AG09319 (cell line): ENCODE data around the gene CAPZA3.
"Not testable (repeated sequence)": the region's sequence is repeated elsewhere in the genome, so short reads cannot be mapped to it uniquely, and the experiment has no call there.

Source experiments
- DNase-seq: peaks from one replicate; pipeline ENCODE4 v3.0.0-alpha.2; 2010; ENCODE audit warnings: low read depth; ENCODE audit errors: extremely low read depth
- TF ChIP-seq, protein P1 (sequence below): IDR thresholded peaks from 2 replicates; pipeline ENCODE4 v1.5.1; 2011; ENCODE audit warnings: low read depth, mild to moderate bottlenecking, inconsistent platforms, low read length, moderate library complexity

CAPZA3 gene

DNA sequence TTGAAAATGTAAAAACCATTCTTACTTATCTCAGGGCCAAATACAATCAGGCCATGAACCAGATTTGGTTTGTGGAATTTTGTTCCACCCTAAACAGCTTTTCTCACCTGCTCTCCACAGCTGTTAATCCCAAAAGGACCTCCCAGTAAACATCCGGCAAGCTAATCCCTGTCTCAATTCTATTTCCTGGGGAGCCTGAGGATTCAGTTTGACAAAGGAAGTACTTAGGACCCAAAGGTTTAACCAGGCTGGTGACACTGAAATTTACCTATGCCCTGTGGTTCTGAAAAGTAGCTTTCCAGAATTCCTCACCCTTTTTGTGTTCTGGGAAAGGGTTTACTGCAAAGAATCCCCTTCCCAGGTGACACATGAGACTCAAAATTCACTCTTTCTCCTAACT lies 15.0 kb downstream of the CAPZA3 start:
- DNase-seq = no peak
- TF ChIP-seq, protein P1, sequence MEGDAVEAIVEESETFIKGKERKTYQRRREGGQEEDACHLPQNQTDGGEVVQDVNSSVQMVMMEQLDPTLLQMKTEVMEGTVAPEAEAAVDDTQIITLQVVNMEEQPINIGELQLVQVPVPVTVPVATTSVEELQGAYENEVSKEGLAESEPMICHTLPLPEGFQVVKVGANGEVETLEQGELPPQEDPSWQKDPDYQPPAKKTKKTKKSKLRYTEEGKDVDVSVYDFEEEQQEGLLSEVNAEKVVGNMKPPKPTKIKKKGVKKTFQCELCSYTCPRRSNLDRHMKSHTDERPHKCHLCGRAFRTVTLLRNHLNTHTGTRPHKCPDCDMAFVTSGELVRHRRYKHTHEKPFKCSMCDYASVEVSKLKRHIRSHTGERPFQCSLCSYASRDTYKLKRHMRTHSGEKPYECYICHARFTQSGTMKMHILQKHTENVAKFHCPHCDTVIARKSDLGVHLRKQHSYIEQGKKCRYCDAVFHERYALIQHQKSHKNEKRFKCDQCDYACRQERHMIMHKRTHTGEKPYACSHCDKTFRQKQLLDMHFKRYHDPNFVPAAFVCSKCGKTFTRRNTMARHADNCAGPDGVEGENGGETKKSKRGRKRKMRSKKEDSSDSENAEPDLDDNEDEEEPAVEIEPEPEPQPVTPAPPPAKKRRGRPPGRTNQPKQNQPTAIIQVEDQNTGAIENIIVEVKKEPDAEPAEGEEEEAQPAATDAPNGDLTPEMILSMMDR = no peak

DNA sequence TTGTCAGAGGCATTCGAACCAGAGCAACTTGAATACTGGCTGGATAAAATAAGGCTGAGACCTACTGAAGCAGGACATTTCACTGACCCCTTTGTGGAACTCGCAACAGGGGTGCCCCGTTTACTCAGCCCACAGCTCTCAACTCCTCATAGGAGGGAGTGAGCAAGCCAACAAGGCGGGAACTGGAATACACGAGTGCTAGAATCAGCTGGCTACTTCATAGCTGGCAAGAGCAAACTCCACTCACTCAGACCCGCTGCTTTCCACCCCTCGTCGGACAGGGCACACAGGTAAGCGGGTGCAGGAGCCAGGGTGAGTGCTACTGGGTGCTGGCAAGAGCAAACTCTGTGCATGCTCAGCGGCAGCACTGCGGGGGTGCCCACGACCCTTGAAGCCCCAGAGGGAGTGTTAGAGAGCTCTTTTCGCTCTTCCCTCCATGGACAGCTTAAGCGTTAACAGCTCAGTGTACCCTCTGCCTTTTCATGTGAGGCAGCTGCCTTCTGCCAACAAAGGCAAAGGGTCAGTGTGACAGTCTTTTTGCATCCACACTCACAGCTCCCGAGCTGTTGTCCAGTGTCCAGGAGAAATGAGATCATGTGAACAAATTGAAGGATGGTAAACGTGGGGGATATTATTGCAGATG lies 15.7 kb downstream of the CAPZA3 start:
- no peak for DNase-seq
- TF ChIP-seq, protein P1 = no peak

DNA sequence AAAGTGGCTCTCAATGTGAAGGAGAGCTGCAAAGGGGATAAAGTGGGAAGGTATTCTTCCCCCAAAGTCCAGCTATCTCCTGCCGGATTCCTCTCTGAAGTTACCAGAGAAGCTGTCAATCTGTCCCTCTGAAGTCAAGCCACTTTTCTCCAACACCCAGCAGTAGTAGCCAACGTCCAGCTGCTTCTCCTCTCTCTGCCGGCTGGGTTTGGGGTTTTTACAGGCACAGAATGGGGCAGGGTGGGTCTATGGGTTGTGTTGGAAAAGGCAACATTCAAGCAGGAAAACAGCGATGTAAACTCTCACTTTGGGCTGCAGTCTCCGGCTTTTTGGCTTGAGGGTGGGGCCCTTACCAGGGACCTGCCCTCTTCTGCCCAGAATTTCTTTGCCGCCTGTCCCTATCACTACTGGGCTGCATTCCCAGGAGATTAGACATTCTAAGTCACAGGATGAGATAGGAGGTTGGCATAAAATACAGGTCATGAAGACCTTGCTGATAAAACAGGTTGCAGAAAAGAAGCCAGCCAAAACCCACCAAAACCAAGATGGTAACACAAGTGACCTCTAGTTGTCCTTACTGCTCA lies 16.3 kb downstream of the CAPZA3 start:
- DNase-seq = no peak
- TF ChIP-seq, protein P1 = no peak

DNA sequence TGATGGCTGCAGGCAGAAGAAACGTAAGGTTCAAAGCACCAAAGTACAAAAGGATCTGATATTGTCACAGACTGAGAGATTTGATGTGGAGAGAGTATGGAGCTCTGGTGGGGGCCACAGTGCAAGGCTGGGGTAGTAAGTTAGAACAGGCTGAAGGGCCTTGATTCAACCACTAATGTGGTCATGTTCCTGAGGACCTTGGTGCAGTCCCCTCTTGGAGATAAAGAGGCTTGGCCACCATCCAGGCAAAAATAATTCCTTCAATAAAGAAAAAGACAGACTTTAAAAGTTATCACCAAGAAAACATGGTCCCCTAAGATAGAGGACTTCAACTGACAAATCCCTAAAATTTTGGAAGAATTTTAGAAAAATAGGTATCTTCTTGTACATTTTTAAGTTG lies 17.4 kb downstream of the CAPZA3 start:
- TF ChIP-seq, protein P1 = no peak
- DNase-seq = no peak

DNA sequence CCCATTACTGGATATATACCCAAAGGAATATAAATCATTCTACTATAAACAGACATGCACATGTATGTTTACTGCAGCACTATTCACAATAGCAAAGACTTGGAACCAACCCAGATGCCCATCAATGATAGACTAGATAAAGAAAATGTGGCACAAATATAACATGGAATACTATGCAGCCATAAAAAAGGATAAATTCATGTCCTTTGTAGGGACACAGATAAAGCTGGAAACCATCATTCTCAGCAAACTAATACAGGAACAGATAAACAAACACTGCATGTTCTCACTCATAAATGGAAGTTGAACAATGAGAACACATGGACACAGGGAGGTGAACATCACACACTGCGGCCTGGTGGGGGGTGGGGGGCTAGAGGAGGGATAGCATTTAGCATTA lies 28.6 kb downstream of the CAPZA3 start:
- DNase-seq = not testable (repeated sequence)

DNA sequence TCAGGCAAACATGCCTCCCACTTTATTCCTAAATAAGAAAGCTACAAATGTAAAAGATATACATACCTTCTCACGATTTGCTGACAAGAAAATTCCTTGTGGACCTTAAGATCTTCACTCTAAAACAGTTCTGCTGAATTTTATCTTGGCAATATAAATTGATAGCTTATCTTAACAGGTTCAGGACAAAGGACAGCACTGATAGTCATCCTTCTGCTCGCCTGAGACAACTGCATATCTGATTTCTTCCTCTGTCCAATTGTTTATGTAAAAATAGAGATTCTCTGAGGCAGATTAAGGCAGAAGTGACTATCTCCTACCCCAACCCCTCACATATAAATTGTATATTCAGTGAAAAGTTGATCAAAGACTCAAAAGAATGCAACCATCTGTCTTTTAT lies 44.9 kb downstream of the CAPZA3 start:
- no peak for DNase-seq
- TF ChIP-seq, protein P1 = no peak

DNA sequence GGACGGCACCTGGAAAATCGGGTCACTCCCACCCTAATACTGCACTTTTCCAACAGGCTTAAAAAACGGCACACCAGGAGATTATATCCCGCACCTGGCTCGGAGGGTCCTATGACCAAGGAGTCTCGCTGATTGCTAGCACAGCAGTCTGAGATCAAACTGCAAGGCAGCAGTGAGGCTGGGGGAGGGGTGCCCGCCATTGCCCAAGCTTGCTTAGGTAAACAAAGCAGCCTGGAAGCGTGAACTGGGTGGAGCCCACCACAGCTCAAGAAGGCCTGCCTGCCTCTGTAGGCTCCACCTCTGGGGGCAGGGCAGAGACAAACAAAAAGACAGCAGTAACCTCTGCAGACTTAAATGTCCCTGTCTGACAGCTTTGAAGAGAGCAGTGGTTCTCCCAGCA lies 47.5 kb downstream of the CAPZA3 start:
- not testable (repeated sequence) for DNase-seq
